Stimulated activated CD8-positive, alpha-beta memory T cell treated with anti-CD3 and anti-CD28 coated beads, Interleukin-12 subunit alpha, Interleukin-12 subunit beta, amount 100 ng/mL, for 4 hours (primary cell): ENCODE measurements around the gene C17orf113.
"Not testable (repeated sequence)": the region's sequence is repeated elsewhere in the genome, so short reads cannot be mapped to it uniquely, and the experiment has no call there.

Experiments used
- DNase-seq: peaks from one replicate; pipeline ENCODE4 v3.0.0-alpha.2; 2020; ENCODE audit warnings: low read depth

Gene C17orf113

DNA sequence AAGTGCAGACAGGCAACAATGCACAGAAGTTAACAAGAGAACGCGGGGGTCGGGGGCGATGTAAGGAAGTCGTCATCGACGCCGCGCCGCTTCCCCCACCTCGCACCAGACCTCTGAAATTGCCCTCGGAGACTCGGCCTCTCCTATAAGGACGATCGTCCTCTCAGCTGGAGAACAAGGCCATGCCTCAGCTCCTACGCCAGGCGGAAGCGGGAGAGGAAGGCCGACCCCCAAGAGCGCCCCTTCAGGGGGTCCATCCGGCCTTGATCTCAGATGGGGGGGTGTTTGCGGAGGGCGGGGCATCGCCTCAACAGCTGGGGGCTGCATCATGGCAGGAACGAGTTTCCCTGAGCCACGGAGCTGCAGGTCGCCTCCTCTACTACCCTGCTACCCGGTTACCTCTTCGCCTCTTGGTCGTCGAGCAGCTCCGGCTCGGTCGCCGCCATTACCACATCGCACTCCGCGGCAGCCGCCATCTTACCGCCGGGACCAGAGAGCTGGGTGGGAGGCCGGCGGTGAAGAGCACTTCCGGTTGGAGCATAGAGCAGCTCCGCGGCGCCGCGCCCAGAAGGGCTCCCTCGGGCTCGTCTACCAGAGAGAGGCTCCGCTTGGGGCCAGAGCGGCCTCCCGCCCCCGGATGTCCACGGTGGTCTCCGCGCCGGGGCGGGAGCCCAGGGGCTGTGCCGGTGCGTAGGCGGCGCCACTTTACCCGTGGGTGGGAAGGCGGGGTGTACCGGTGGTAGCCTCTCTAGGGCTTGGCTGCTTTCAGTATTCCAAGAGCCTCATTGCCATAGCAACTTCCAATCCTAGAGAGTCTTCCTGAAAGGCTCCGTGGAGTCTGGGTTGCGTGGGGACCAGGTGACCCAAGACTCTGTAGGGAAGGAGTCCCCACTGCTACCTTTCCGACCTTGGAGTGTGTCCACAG, 33.2 kb downstream of the C17orf113 start, which contains the start of gene DNAJC7:
Gene DNAJC7 (minus strand): TSS at position 499 of the 925 bp plus-strand sequence. CDS start 23 bp downstream, at position 476.
- DNase-seq: peak; percentile 82

GRCh38 chr17:42016411-42016831, 34.0 kb downstream of the C17orf113 start:
- no peak for DNase-seq

DNA sequence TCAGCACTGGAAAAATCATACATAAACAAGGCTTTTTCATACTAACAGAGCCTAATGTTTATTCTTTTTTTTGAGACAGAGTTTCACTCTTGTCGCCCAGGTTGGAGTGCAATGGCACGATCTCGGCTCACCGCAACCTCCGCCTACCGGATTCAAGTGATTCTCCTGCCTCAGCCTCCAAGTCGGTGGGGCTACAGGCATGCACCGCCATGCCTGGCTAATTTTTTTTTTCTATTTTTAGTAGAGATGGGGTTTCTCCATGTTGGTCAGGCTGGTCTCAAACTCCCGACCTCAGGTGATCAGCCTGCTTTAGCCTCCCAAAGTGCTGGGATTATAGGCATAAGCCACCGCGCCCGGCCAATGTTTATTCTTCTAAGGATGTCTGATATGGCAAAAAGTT, 36.7 kb downstream of the C17orf113 start:
- not testable (repeated sequence) for DNase-seq

DNA sequence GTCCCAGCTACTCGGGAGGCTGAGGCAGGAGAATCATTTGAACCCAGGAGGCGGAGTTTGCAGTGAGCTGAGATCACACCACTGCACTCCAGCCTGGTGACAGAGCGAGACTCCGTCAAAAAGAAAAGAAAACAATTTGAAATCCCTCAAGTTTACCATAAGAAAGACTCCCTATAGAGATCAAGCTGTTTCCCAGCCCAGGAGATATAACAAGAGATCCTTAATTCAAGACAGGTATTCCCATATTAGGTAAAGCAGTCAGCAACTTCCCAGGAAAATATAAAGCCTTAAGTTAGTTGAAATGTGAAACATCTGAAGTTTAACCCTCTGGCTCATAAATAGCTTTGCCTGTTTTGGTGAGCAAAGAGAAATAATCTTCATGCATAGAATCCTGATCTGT, 38.0 kb downstream of the C17orf113 start:
- DNase-seq: not testable (repeated sequence)

DNA sequence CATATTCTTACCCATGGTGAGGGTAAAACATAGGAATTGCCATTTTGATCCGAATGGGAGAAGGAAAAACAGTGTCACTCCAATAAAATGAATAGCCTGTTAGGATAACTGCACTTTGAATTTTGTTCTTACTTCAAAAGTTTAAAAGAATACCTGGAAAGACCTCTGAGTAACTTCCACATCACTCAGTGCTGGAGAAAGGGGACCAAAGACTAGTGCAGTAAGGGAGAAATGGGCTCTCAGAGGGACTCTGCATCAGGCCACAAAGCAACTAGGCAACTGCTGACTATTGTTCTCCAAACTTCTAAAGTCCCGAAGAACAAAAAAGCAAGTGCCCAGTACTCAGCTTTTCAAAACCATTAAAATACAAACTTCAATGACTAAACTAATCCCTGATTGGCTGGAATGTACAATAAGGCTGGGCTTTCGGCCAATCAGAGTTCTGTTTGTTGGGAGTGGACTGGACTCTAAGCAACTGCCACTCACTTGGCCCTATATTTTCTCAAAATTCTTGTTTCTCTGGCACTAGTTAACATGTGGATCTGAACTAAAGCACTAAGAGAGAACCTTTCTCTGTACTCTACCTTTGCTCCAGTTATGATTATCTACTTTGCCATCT, 39.4 kb downstream of the C17orf113 start:
- DNase-seq: no peak

DNA sequence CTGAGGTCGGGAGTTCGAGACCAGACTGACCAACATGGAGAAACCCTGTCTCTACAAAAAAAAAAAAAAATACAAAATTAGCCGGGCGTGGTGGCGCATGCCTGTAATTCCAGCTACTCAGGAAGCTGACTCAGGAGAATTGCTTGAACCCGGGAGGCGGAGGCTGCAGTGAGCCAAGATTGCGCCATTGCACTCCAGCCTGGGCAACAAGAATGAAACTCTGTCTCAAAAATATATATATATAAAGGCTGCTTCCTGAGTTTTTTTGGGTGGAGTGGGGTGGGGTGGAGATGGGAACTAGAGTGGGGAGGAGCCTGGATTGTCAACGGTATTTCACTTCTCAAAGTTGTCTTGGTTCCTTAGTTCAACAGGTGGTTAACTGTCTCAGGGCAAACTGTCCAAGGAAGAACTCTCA, 40.1 kb downstream of the C17orf113 start:
- DNase-seq: not testable (repeated sequence)

- DNase-seq: no peak
These were observed 41.2 kb downstream of the C17orf113 start for GRCh38 chr17:42009170-42009569.

DNA sequence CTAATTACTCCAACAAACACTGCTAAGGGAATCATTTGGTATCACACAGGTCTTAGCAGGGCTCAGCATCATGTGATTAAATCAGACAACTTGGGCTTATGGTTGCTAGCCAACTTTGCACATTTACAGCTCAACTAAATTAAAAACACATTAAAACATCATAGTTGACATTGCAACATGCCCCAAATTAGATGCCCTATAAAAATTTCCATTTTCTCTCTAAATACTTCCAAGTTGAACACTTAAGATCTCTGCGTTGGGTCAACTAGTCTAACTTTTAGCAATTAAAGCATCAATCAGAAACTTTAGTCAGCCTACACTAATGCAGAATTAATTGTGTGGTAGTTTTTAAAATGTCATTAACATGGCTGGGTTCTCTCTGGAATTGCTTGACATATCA, 45.2 kb downstream of the C17orf113 start:
- DNase-seq: no peak

- DNase-seq: no peak
These were observed 47.6 kb downstream of the C17orf113 start for GRCh38 chr17:42002792-42003301.

- no peak for DNase-seq
These were observed 48.1 kb downstream of the C17orf113 start for GRCh38 chr17:42002175-42002791.

- DNase-seq: no peak
These were observed 48.7 kb downstream of the C17orf113 start for GRCh38 chr17:42001729-42002128.

- no peak for DNase-seq
These were observed 49.8 kb downstream of the C17orf113 start for GRCh38 chr17:42000413-42001133.

GRCh38 chr17:41998497-41998896, 51.9 kb downstream of the C17orf113 start:
- no peak for DNase-seq

DNA sequence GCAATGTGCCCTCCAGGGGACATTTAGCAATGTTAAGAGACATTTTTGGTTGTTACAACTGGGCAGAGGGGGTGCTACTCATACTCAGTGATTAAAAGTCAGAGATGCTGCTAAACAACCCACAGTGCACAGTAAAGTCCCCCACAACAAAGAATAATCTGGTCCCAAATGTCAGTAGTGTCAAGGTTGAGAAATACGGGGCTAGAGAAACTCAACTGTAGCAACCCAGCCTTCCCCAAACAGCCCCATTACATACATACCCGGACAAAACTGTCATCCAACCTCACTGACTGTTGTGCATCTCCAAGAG, 53.6 kb downstream of the C17orf113 start:
- DNase-seq: no peak

DNA sequence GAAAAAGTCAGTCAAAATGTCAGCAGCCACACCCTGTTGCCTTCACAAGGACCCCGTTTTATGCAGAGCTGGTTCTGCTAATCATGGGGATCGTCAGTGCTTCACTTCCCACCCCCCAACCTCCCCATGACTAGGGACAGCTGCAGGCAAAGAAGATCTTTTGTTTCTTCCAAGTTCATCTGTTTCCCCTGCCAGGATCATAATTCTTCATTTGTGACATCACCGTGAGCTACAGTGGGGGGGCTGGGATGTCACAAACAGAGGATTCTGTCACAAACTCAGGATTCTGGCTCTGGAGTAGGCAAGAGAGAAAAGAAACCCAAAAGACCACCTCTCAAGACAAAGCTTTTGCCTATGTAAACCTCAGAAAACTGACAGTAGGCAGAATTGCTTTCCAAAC, 57.8 kb downstream of the C17orf113 start:
- no peak for DNase-seq

- no peak for DNase-seq
These were observed 60.5 kb downstream of the C17orf113 start for GRCh38 chr17:41989702-41990419.

- DNase-seq: no peak
These were observed 62.0 kb downstream of the C17orf113 start for GRCh38 chr17:41988418-41988817.
